Left forelimb (tissue), 1 donor: Measurements from ENCODE around the gene STAMBPL1.
"Not testable (repeated sequence)": the region's sequence is repeated elsewhere in the genome, so short reads cannot be mapped to it uniquely, and the experiment has no call there.

ENCODE experiments used
- DNase-seq: peaks from one replicate; pipeline ENCODE4 v3.0.0-alpha.2; 2018; ENCODE audit warnings: low spot score

The STAMBPL1 gene

GRCh38 chr10:88920986-88921593 lies 41.0 kb downstream of the STAMBPL1 start:
- DNase-seq = no peak

- no peak for DNase-seq
Observed at GRCh38 chr10:88922041-88922440, 42.0 kb downstream of the STAMBPL1 start.

GRCh38 chr10:88923520-88923919 lies 43.5 kb downstream of the STAMBPL1 start:
- DNase-seq = no peak

GRCh38 chr10:88926566-88927415 lies 46.7 kb downstream of the STAMBPL1 start:
- no peak for DNase-seq

- no peak for DNase-seq
Observed at GRCh38 chr10:88927416-88927690, 47.3 kb downstream of the STAMBPL1 start.

- DNase-seq = no peak
Observed at GRCh38 chr10:88928254-88928653, 48.2 kb downstream of the STAMBPL1 start.

- no peak for DNase-seq
Observed at GRCh38 chr10:88931548-88931947, 51.5 kb downstream of the STAMBPL1 start.

- DNase-seq = not testable (repeated sequence)
Observed at GRCh38 chr10:88932029-88932428, 52.0 kb downstream of the STAMBPL1 start.

GRCh38 chr10:88932539-88933256 lies 52.7 kb downstream of the STAMBPL1 start:
- no peak for DNase-seq

GRCh38 chr10:88933564-88933963 lies 53.5 kb downstream of the STAMBPL1 start:
- no peak for DNase-seq

- peak; percentile 73 for DNase-seq
Observed at GRCh38 chr10:88934900-88935672, 55.0 kb downstream of the STAMBPL1 start.

- no peak for DNase-seq
Observed at GRCh38 chr10:88936656-88937055, 56.6 kb downstream of the STAMBPL1 start.

- no peak for DNase-seq
Observed at GRCh38 chr10:88938039-88938438, 58.0 kb downstream of the STAMBPL1 start.

- no peak for DNase-seq
Observed at GRCh38 chr10:88938938-88939337, 58.9 kb downstream of the STAMBPL1 start.

GRCh38 chr10:88941026-88941425 lies 61.0 kb downstream of the STAMBPL1 start:
- DNase-seq = no peak

- no peak for DNase-seq
Observed at GRCh38 chr10:88943778-88944177, 63.7 kb downstream of the STAMBPL1 start.

GRCh38 chr10:88944813-88945212 lies 64.8 kb downstream of the STAMBPL1 start:
- DNase-seq = no peak

GRCh38 chr10:88946200-88946599 lies 66.2 kb downstream of the STAMBPL1 start:
- DNase-seq = no peak

- DNase-seq = no peak
Observed at GRCh38 chr10:88946965-88947590, 67.0 kb downstream of the STAMBPL1 start.

- DNase-seq = no peak
Observed at GRCh38 chr10:88949051-88949450, 69.0 kb downstream of the STAMBPL1 start.

- no peak for DNase-seq
Observed at GRCh38 chr10:88949912-88950837, 70.1 kb downstream of the STAMBPL1 start.
